H1 (cell line): Measurements from ENCODE around the gene TRIOBP. TPM values are rescaled to one million over a fixed set of nuclear protein-coding genes. Genes with fewer than 3 reads are reported as not detected.

ENCODE experiments used
- CTCF ChIA-PET: fragments of 300-600 bp; sonication (Branson Sonifier 250); formaldehyde crosslinking; loops from one replicate; lab custom pipeline; 2021; ENCODE audit not compliant: partially characterized antibody; lab: Charles Lee
- POLR2A ChIA-PET: fragments of 300-600 bp; sonication (Branson Sonifier 250); formaldehyde crosslinking; loops from one replicate; lab custom pipeline; 2021; ENCODE audit warnings: inconsistent platforms; ENCODE audit not compliant: partially characterized antibody; lab: Charles Lee
- DNase-seq, 2 experiments: peaks; one replicate each; pipeline versions ENCODE4 v3.0.0 to v3.0.0-alpha.2; 2010 to 2022; ENCODE audit warnings: low spot score in 2 of 2, low read depth in 1 of 2, mixed read lengths in 1 of 2
- FAIRE-seq: peaks from 2 replicates; lab custom pipeline; 2011; peaks lifted over from hg19 to GRCh38; lab: Jason Lieb, UNC
- H2AFZ ChIP-seq: 2 replicates; pipeline ENCODE4 v1.8.1; 2012; ENCODE audit warnings: low read length, inconsistent platforms
- H2AK5ac ChIP-seq: 2 replicates; pipeline ENCODE4 v1.6.1; 2013; ENCODE audit warnings: low read depth, low read length
- H2BK120ac ChIP-seq: replicated peaks from 2 replicates; pipeline ENCODE3; 2013; ENCODE audit warnings: low read depth, low read length, inconsistent platforms
- H2BK12ac ChIP-seq: 2 replicates; pipeline ENCODE4 v1.6.1; 2013; ENCODE audit warnings: low read depth, low read length
- H2BK15ac ChIP-seq: 2 replicates; pipeline ENCODE4 v1.6.1; 2013; ENCODE audit warnings: low read length
- H2BK20ac ChIP-seq: 2 replicates; pipeline ENCODE4 v1.6.1; 2013; ENCODE audit warnings: low read length
- H2BK5ac ChIP-seq: 2 replicates; pipeline ENCODE4 v1.6.1; 2013; ENCODE audit warnings: low read depth, low read length
- H3K14ac ChIP-seq: 2 replicates; pipeline ENCODE4 v1.6.1; 2013; ENCODE audit warnings: inconsistent platforms; ENCODE audit not compliant: insufficient read length
- H3K18ac ChIP-seq: 2 replicates; pipeline ENCODE4 v1.6.1; 2013; ENCODE audit warnings: low read length; ENCODE audit errors: extremely low read depth
- H3K23ac ChIP-seq: 2 replicates; pipeline ENCODE4 v1.6.1; 2013; ENCODE audit warnings: inconsistent platforms; ENCODE audit not compliant: insufficient read length
- H3K23me2 ChIP-seq: 2 replicates; pipeline ENCODE4 v1.6.1; 2013; ENCODE audit warnings: low read depth, low read length
- H3K27ac ChIP-seq: 2 replicates; pipeline ENCODE4 v1.6.1; 2011; ENCODE audit warnings: low read depth, low read length, inconsistent platforms
- H3K27me3 ChIP-seq, 4 experiments: replicated peaks in 1 of 4; 1 replicate in 1 of 4; 2 replicates in 3 of 4; pipeline versions ENCODE4 v1.6.1 to v1.8.1; 2011 to 2013; ENCODE audit warnings: low read length in 3 of 4, mild to moderate bottlenecking in 3 of 4, inconsistent platforms in 2 of 4, mixed read lengths in 2 of 4, moderate library complexity in 1 of 4; ENCODE audit not compliant: control insufficient read depth in 3 of 4, insufficient read depth in 3 of 4; ENCODE audit errors: extremely low read depth in 1 of 4
- H3K36me3 ChIP-seq, 4 experiments: 2 replicates each; pipeline versions ENCODE4 v1.6.1 to v1.8.1; 2011 to 2013; ENCODE audit warnings: mild to moderate bottlenecking in 4 of 4, low read length in 3 of 4, moderate library complexity in 2 of 4, control low read depth in 1 of 4, inconsistent platforms in 1 of 4; ENCODE audit not compliant: insufficient read depth in 4 of 4, control insufficient read depth in 2 of 4
- H3K4ac ChIP-seq: replicated peaks from 2 replicates; pipeline ENCODE3; 2013; ENCODE audit warnings: low read length, low read depth, mixed read lengths, inconsistent platforms; ENCODE audit not compliant: insufficient read length
- H3K4me1 ChIP-seq, 4 experiments: replicated peaks in 1 of 4; 1 replicate in 1 of 4; 2 replicates in 3 of 4; pipeline versions ENCODE4 v1.6.1 to v1.8.1; 2011 to 2013; ENCODE audit warnings: low read length in 3 of 4, inconsistent platforms in 2 of 4, mixed read lengths in 1 of 4; ENCODE audit not compliant: insufficient read depth in 4 of 4, control insufficient read depth in 3 of 4
- H3K4me2 ChIP-seq, 2 experiments: 2 replicates each; pipeline versions ENCODE4 v1.6.1 to v1.8.1; 2011 to 2013; ENCODE audit warnings: low read depth in 2 of 2, low read length in 2 of 2, control low read depth in 1 of 2, inconsistent platforms in 1 of 2, mild to moderate bottlenecking in 1 of 2; ENCODE audit not compliant: insufficient read depth in 1 of 2
- H3K4me3 ChIP-seq, 4 experiments: fragments of 200-600, 300-600 bp in 1 of 4; sonication (generic), shearing (Covaris generic), sonication (Bioruptor Twin) in 1 of 4; 2 replicates each; pipeline versions ENCODE4 v1.5.1 to v1.8.1; 2011 to 2016; ENCODE audit warnings: low read length in 4 of 4, low read depth in 3 of 4, control low read depth in 2 of 4, inconsistent platforms in 2 of 4, mild to moderate bottlenecking in 2 of 4, mixed read lengths in 1 of 4, moderate library complexity in 1 of 4; ENCODE audit not compliant: insufficient read depth in 2 of 4; ENCODE audit errors: extremely low read depth in 1 of 4
- H3K56ac ChIP-seq: replicated peaks from 2 replicates; pipeline ENCODE3; 2013; ENCODE audit warnings: low read depth, mild to moderate bottlenecking, mixed read lengths, low read length, inconsistent platforms; ENCODE audit not compliant: insufficient read length
- H3K79me1 ChIP-seq: 2 replicates; pipeline ENCODE4 v1.6.1; 2013; ENCODE audit warnings: low read depth, low read length, control low read depth
- H3K79me2 ChIP-seq, 2 experiments: 2 replicates each; pipeline versions ENCODE4 v1.6.1 to v1.8.1; 2012 to 2013; ENCODE audit warnings: low read length in 2 of 2, mild to moderate bottlenecking in 2 of 2, inconsistent platforms in 1 of 2; ENCODE audit not compliant: insufficient read depth in 2 of 2, control insufficient read depth in 1 of 2
- H3K9ac ChIP-seq, 4 experiments: replicated peaks in 1 of 4; 1 replicate in 1 of 4; 2 replicates in 3 of 4; pipeline versions ENCODE4 v1.6.1 to v1.8.1; 2011 to 2013; ENCODE audit warnings: low read depth in 3 of 4, low read length in 3 of 4, control low read depth in 2 of 4, mild to moderate bottlenecking in 2 of 4, moderate library complexity in 2 of 4, inconsistent platforms in 1 of 4; ENCODE audit errors: extremely low read depth in 1 of 4
- H3K9me3 ChIP-seq, 2 experiments: 2 replicates each; pipeline versions ENCODE4 v1.6.1 to v1.8.1; 2012 to 2013; ENCODE audit warnings: mild to moderate bottlenecking in 2 of 2, moderate library complexity in 2 of 2, control low read depth in 1 of 2, inconsistent platforms in 1 of 2, low read depth in 1 of 2, low read length in 1 of 2, mixed read lengths in 1 of 2; ENCODE audit not compliant: insufficient read depth in 2 of 2
- H4K20me1 ChIP-seq, 2 experiments: replicated peaks in 1 of 2; 2 replicates each; pipeline versions ENCODE3 to v1.8.1; 2011 to 2013; ENCODE audit warnings: inconsistent platforms in 2 of 2, low read length in 2 of 2, mild to moderate bottlenecking in 1 of 2; ENCODE audit not compliant: insufficient read depth in 2 of 2, control insufficient read depth in 1 of 2
- H4K5ac ChIP-seq: 2 replicates; pipeline ENCODE4 v1.6.1; 2013; ENCODE audit warnings: low read length, low read depth, mixed read lengths, inconsistent platforms; ENCODE audit not compliant: insufficient read length
- H4K8ac ChIP-seq: 2 replicates; pipeline ENCODE4 v1.8.0; 2013; ENCODE audit warnings: mild to moderate bottlenecking, moderate library complexity, low read length, inconsistent platforms; ENCODE audit not compliant: insufficient read depth; ENCODE audit errors: extremely low read depth
- H4K91ac ChIP-seq: replicated peaks from 2 replicates; pipeline ENCODE3; 2013; ENCODE audit warnings: low read length, mixed read lengths, inconsistent platforms; ENCODE audit not compliant: insufficient read length
- E2F6 ChIP-seq: IDR thresholded peaks from 2 replicates; pipeline ENCODE4 v1.6.1; 2012; ENCODE audit warnings: inconsistent platforms
- EGR1 ChIP-seq: IDR thresholded peaks from 2 replicates; pipeline ENCODE4 v1.6.1; 2011; ENCODE audit warnings: low read depth, low read length, borderline replicate concordance
- EZH2 ChIP-seq: fragments of 200-600 bp; sonication (generic); IDR thresholded peaks from 2 replicates; pipeline ENCODE4 v1.7.1; 2012; ENCODE audit warnings: low read depth, mild to moderate bottlenecking, moderate library complexity, low read length, inconsistent platforms; ENCODE audit not compliant: severe bottlenecking
- KDM1A ChIP-seq: fragments of 200-600, 300-600 bp; sonication (generic); IDR thresholded peaks from 2 replicates; pipeline ENCODE4 v1.7.1; 2016; ENCODE audit warnings: mild to moderate bottlenecking, low read length, borderline replicate concordance
- POLR2A ChIP-seq, 2 experiments: IDR thresholded peaks; 1 replicate in 1 of 2; 2 replicates in 1 of 2; pipeline ENCODE4 v1.6.1; 2011; ENCODE audit warnings: low read depth in 2 of 2, low read length in 2 of 2, mild to moderate bottlenecking in 2 of 2; ENCODE audit errors: control extremely low read depth in 1 of 2
- POLR2AphosphoS5 ChIP-seq: IDR thresholded peaks from 2 replicates; pipeline ENCODE4 v1.6.1; 2011; ENCODE audit warnings: low read depth, low read length
- POU5F1 ChIP-seq: IDR thresholded peaks from 2 replicates; pipeline ENCODE4 v1.6.1; 2011; ENCODE audit warnings: low read depth, mild to moderate bottlenecking, low read length, moderate library complexity
- TAF7 ChIP-seq: optimal IDR thresholded peaks from 2 replicates; pipeline ENCODE3; 2011; ENCODE audit warnings: low read depth, mild to moderate bottlenecking, inconsistent platforms, low read length, moderate library complexity, borderline replicate concordance
- TCF12 ChIP-seq: IDR thresholded peaks from 2 replicates; pipeline ENCODE4 v1.6.1; 2011; ENCODE audit warnings: low read depth, mild to moderate bottlenecking, low read length
- YY1 ChIP-seq: IDR thresholded peaks from 2 replicates; pipeline ENCODE4 v1.6.1; 2011; ENCODE audit warnings: low read depth, mild to moderate bottlenecking, low read length
- WGBS, 2 experiments: shearing (Covaris generic) in 1 of 2; methylation state at CpG; one replicate each; pipeline versions ENCODE4 v1.1.6 to v1.1.7; 2013 to 2015; ENCODE audit warnings: low lambda C conversion rate in 2 of 2, mixed read lengths in 2 of 2, inconsistent platforms in 1 of 2, low coverage in 1 of 2, missing lambda C conversion rate in 1 of 2; ENCODE audit not compliant: insufficient replicate concordance in 2 of 2, insufficient coverage in 1 of 2, insufficient read length in 1 of 2; ENCODE audit errors: extremely low coverage in 1 of 2, missing lambda C conversion rate in 1 of 2; 5-methylcytosine and 5-hydroxymethylcytosine counted together
- polyA plus RNA-seq, 7 experiments: library from polyadenylated mRNA; depleted of rRNA in 3 of 7; stranded (reverse) in 5 of 7; unstranded in 2 of 7; fragments of >200 nt in 5 of 7; fragments of 200-250 nt in 2 of 7; gene quantifications; 1 replicate in 5 of 7; 2 replicates in 1 of 7; 4 replicates in 1 of 7; pipeline versions ENCODE4 v1.2.1 to v1.2.3, GENCODE V29; 2011 to 2013; ENCODE audit warnings: missing spikeins in 2 of 7, mixed read lengths in 2 of 7
- total RNA-seq: library from RNA; stranded (reverse); fragmentation: NEBNext Ultra II Directional; extraction: Animal tissue kit (Norgen Biotek cat#: 25700); gene quantifications from 2 replicates; pipeline ENCODE4 v1.2.1, GENCODE V29; 2021

The TRIOBP gene
- total and polyA plus RNA-seq, 2 of the 8 experiments (the other 6 are each of a cell fraction or from before 2014, with no cell fraction given) = 18.2 to 27.3 TPM

GRCh38 chr22:37655252-37655563 is 41.6 kb upstream of the TRIOBP start:
- DNase-seq (no peak), FAIRE-seq (no peak)
- H3K27me3 ChIP-seq = no peaks in the 10 kb centered on the region
- H3K23me2 ChIP-seq = peaks cover 11% of the 10 kb centered on the region
- no peak overlapping the region for H2BK12ac ChIP-seq
- CTCF ChIA-PET = interaction anchor here (0.7 to 5.1 kb wide), 3 partner anchors 11 to 881 kb away, joined by 3 to 40 read pairs (median 3); no protein-coding TSS in a partner anchor
- H3K14ac ChIP-seq = no peak overlapping the region
- H3K23ac ChIP-seq = no peak overlapping the region
- H3K9me3 ChIP-seq = no peaks in the 10 kb centered on the region
- no peak overlapping the region for H3K27ac ChIP-seq
- no peak overlapping the region for H2AK5ac ChIP-seq
- peaks cover 8% of the 10 kb centered on the region for H3K79me1 ChIP-seq
- H3K4me2 ChIP-seq = no peak overlapping the region
- peaks cover 0 to 21% (median 12%) of the 10 kb centered on the region in 4 experiments; a peak in 6 of 8 replicates for H3K36me3 ChIP-seq
- no peak overlapping the region for H3K4me3 ChIP-seq
- POLR2A ChIA-PET = interaction anchor here (1.8 to 2.0 kb wide), 3 partner anchors 10 to 46 kb away, joined by 4 to 9 read pairs (median 8); no protein-coding TSS in a partner anchor
- peaks cover 10 to 12% of the 10 kb centered on the region in 2 experiments; a peak in 3 of 4 replicates for H3K79me2 ChIP-seq
- no peak overlapping the region for H3K18ac ChIP-seq
- no peak overlapping the region for H2BK5ac ChIP-seq
- peaks cover 4 to 9% of the 10 kb centered on the region in 2 experiments for H4K20me1 ChIP-seq
- no peak overlapping the region for H3K9ac ChIP-seq
- H2BK120ac ChIP-seq = no peak overlapping the region
- H2BK20ac ChIP-seq = no peak overlapping the region
- H4K5ac ChIP-seq = no peak overlapping the region
- H2AFZ ChIP-seq = no peak overlapping the region
- H3K4ac ChIP-seq = no peak overlapping the region
- H3K4me1 ChIP-seq = peaks cover 0 to 17% (median 6%) of the 10 kb centered on the region in 4 experiments; a peak in 5 of 7 replicates
- no peak overlapping the region for H2BK15ac ChIP-seq
- H3K56ac ChIP-seq = no peak overlapping the region
- 100% methylated on average over 4 of the region's 17 CpGs; no CpG with 5 or more reads in 1 of the 2 experiments for WGBS, 2 experiments
- no peak overlapping the region for H4K91ac ChIP-seq
- no peak overlapping the region for H4K8ac ChIP-seq
- TF ChIP-seq KDM1A (no peak), POLR2A (IDR thresholded peaks at IDR 0.05; ENCODE audit: control extremely low read depth in 1 of 2, low read depth in 2 of 2, low read length in 2 of 2) (no peak), POLR2AphosphoS5 (no peak), EZH2 (no peak), YY1 (no peak), POU5F1 (no peak), TAF7 (no peak), TCF12 (no peak), EGR1 (no peak), E2F6 (no peak)
